Medulla oblongata (tissue), 1 donor: ENCODE measurements around the gene POU2AF1.
A peak's percentile ranks its signal among the peaks of the same experiment; 100 is the strongest.

Experiments
- DNase-seq: peaks from one replicate; pipeline ENCODE4 v3.0.0-alpha.2; 2015; ENCODE audit errors: extremely low spot score

Gene POU2AF1

GRCh38 chr11:111378861-111379601 lies at the start of gene POU2AF1:
Gene POU2AF1 (minus strand): TSS chr11:111379275. CDS start chr11:111379177, 98 bp downstream.
- no peak for DNase-seq

- no peak for DNase-seq
Observed at GRCh38 chr11:111428113-111428876, 49.2 kb upstream of the POU2AF1 start.

GRCh38 chr11:111427471-111427912 lies 48.4 kb upstream of the POU2AF1 start:
- no peak for DNase-seq

- DNase-seq = no peak
Observed at GRCh38 chr11:111426617-111427016, 47.5 kb upstream of the POU2AF1 start.

GRCh38 chr11:111423250-111423615 lies 44.2 kb upstream of the POU2AF1 start:
- DNase-seq = no peak

GRCh38 chr11:111422494-111423249 lies 43.6 kb upstream of the POU2AF1 start:
- DNase-seq = peak; percentile 57

- DNase-seq = no peak
Observed at GRCh38 chr11:111421251-111421650, 42.2 kb upstream of the POU2AF1 start.

GRCh38 chr11:111419641-111420327 lies 40.7 kb upstream of the POU2AF1 start:
- DNase-seq = peak; percentile 71

GRCh38 chr11:111419181-111419580 lies 40.1 kb upstream of the POU2AF1 start:
- DNase-seq = no peak

- no peak for DNase-seq
Observed at GRCh38 chr11:111418436-111418787, 39.3 kb upstream of the POU2AF1 start.

- DNase-seq = peak; percentile 41
Observed at GRCh38 chr11:111417766-111418435, 38.8 kb upstream of the POU2AF1 start.

GRCh38 chr11:111417011-111417765 lies 38.1 kb upstream of the POU2AF1 start:
- DNase-seq = no peak

GRCh38 chr11:111416231-111416960 lies 37.3 kb upstream of the POU2AF1 start:
- DNase-seq = no peak

- no peak for DNase-seq
Observed at GRCh38 chr11:111414936-111415335, 35.9 kb upstream of the POU2AF1 start.

- DNase-seq = no peak
Observed at GRCh38 chr11:111414267-111414931, 35.3 kb upstream of the POU2AF1 start.

GRCh38 chr11:111413849-111414248 lies 34.8 kb upstream of the POU2AF1 start:
- no peak for DNase-seq

GRCh38 chr11:111412293-111412692 lies 33.2 kb upstream of the POU2AF1 start:
- no peak for DNase-seq

- DNase-seq = no peak
Observed at GRCh38 chr11:111411456-111411855, 32.4 kb upstream of the POU2AF1 start.

- DNase-seq = no peak
Observed at GRCh38 chr11:111410951-111411350, 31.9 kb upstream of the POU2AF1 start.
